Medulla oblongata (tissue), 1 donor: ENCODE results near the gene NTMT1.
"Not testable (repeated sequence)": the region's sequence is repeated elsewhere in the genome, so short reads cannot be mapped to it uniquely, and the experiment has no call there.

Experiments
- DNase-seq: peaks from one replicate; pipeline ENCODE4 v3.0.0-alpha.2; 2015; ENCODE audit errors: extremely low spot score

The NTMT1 gene

GRCh38 chr9:129654554-129655040 lies 28.6 kb downstream of the NTMT1 start:
- DNase-seq: no peak

- no peak for DNase-seq
Measured at GRCh38 chr9:129655154-129655553, 29.2 kb downstream of the NTMT1 start.

- no peak for DNase-seq
Measured at GRCh38 chr9:129655696-129656095, 29.7 kb downstream of the NTMT1 start.

- DNase-seq: no peak
Measured at GRCh38 chr9:129656795-129657390, 30.9 kb downstream of the NTMT1 start.

GRCh38 chr9:129661029-129661428 lies 35.1 kb downstream of the NTMT1 start:
- DNase-seq: no peak

- not testable (repeated sequence) for DNase-seq
Measured at GRCh38 chr9:129662239-129662638, 36.3 kb downstream of the NTMT1 start.

- no peak for DNase-seq
Measured at GRCh38 chr9:129664746-129665388, 38.9 kb downstream of the NTMT1 start.

- DNase-seq: no peak
Measured at GRCh38 chr9:129665389-129665775, 39.4 kb downstream of the NTMT1 start, which contains the start of gene PRRX2. Gene PRRX2, plus strand, starts transcription at chr9:129665647. Its CDS starts 221 bp downstream, at chr9:129665868.

- no peak for DNase-seq
Measured at GRCh38 chr9:129665814-129666520, 40.0 kb downstream of the NTMT1 start.

- no peak for DNase-seq
Measured at GRCh38 chr9:129666575-129666974, 40.6 kb downstream of the NTMT1 start.

- no peak for DNase-seq
Measured at GRCh38 chr9:129667378-129667777, 41.4 kb downstream of the NTMT1 start.

GRCh38 chr9:129667850-129668249 lies 41.9 kb downstream of the NTMT1 start:
- DNase-seq: no peak

- DNase-seq: no peak
Measured at GRCh38 chr9:129669141-129669718, 43.3 kb downstream of the NTMT1 start.

GRCh38 chr9:129669946-129670345 lies 44.0 kb downstream of the NTMT1 start:
- no peak for DNase-seq

- DNase-seq: no peak
Measured at GRCh38 chr9:129671065-129671464, 45.1 kb downstream of the NTMT1 start.

GRCh38 chr9:129671519-129671918 lies 45.6 kb downstream of the NTMT1 start:
- no peak for DNase-seq

- no peak for DNase-seq
Measured at GRCh38 chr9:129672702-129673101, 46.7 kb downstream of the NTMT1 start.

GRCh38 chr9:129673602-129674001 lies 47.6 kb downstream of the NTMT1 start:
- DNase-seq: no peak

- no peak for DNase-seq
Measured at GRCh38 chr9:129674229-129674628, 48.3 kb downstream of the NTMT1 start.

- DNase-seq: no peak
Measured at GRCh38 chr9:129675620-129676019, 49.7 kb downstream of the NTMT1 start.

- DNase-seq: no peak
Measured at GRCh38 chr9:129676287-129676686, 50.3 kb downstream of the NTMT1 start.

GRCh38 chr9:129676975-129677374 lies 51.0 kb downstream of the NTMT1 start:
- no peak for DNase-seq
